ENCODE results near the gene AFF2. TPM values are rescaled to one million over a fixed set of nuclear protein-coding genes. Genes with fewer than 3 reads are reported as not detected.

Gene AFF2
- total and polyA plus RNA-seq, 11 donors: under 0.01 to 0.83 (median 0.07) TPM

DNA sequence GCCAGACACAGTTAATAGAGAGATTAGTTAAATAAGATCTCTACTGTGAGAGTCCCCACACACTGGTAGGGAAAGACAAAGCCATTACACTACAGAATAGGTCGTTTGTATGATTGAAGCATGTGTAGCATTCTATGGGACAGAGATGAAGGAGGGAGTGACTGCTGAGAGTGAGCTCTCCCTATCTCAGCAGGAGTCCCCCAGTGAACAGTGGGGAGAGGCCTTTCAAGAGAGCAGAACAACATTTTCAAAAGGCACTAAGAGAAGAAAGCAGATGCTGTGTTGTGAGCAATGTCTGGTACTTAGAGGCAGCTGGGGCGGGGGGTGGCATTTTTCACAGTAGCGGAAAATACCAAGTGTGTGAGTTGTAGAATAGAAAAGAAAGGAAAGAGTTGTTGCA is 413.6 kb downstream of the AFF2 start:
- Histone ChIP-seq H3K4me1 (no peaks in the 10 kb centered on the region), H3K36me3 (no peaks in the 10 kb centered on the region), H3K9me3 (peaks cover 0 to 6% (median 0%) of the 10 kb centered on the region in 12 donors), H3K27ac (no peak overlapping the region), H3K27me3 (no peaks in the 10 kb centered on the region), H3K4me3 (no peak overlapping the region)
- ATAC-seq (no peak), DNase-seq (no peak)
- no peak for TF ChIP-seq POLR2A (IDR thresholded peaks at IDR 0.05)
- TF ChIP-seq, protein P1, sequence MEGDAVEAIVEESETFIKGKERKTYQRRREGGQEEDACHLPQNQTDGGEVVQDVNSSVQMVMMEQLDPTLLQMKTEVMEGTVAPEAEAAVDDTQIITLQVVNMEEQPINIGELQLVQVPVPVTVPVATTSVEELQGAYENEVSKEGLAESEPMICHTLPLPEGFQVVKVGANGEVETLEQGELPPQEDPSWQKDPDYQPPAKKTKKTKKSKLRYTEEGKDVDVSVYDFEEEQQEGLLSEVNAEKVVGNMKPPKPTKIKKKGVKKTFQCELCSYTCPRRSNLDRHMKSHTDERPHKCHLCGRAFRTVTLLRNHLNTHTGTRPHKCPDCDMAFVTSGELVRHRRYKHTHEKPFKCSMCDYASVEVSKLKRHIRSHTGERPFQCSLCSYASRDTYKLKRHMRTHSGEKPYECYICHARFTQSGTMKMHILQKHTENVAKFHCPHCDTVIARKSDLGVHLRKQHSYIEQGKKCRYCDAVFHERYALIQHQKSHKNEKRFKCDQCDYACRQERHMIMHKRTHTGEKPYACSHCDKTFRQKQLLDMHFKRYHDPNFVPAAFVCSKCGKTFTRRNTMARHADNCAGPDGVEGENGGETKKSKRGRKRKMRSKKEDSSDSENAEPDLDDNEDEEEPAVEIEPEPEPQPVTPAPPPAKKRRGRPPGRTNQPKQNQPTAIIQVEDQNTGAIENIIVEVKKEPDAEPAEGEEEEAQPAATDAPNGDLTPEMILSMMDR (IDR thresholded peaks at IDR 0.05): no peak
- intact Hi-C loops (cut with DNase I): no loop called here
- 55 to 64% (median 61%) methylated on average over 3 of the region's 3 CpGs for WGBS, 4 donors

DNA sequence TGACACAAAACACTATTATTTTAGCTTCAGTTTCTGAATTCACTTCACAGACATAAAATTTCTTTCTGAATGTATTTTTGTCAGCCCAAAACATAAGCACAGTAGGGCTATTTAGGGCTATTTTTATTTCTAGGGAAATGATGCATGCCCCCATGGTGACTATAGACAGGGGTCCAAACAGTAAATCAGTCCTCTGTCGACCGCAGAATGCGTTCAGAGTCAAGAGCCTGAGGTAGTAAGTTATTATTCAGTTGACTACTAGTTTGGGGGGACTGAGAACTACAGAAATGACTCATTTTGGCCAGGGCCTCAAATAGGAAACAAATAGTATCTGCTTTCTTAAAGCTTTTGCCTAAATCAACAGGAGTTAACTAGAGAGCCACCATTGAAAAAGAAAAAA is 414.4 kb downstream of the AFF2 start:
- intact Hi-C loops (cut with DNase I): no loop called here
- no peaks in the 10 kb centered on the region for H3K27me3 ChIP-seq
- WGBS, 4 donors: 54 to 93% (median 80%) methylated on average over 3 of the region's 3 CpGs

DNA sequence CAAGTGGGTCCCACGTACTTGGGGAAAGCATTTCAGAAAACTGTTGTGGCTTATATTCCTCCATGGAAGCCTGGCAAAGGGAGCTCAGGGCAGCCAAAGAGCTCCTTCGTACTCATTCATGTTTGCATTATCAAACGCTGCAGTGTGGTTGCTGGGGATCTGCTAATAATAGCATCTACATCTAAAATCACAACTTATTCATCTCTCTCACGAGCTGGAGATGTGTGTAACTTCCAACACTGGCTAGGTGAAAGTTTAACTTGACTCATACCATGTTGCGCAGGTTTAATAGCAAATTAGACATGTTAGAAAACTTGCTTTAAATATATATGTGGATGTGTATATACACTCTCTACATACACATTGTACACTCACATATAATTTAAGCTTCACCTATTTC is 415.1 kb downstream of the AFF2 start:
- intact Hi-C loops (cut with DNase I): no loop called here
- Histone ChIP-seq H3K36me3 (no peaks in the 10 kb centered on the region), H3K4me3 (no peak overlapping the region), H3K9me3 (peaks cover 0 to 6% (median 0%) of the 10 kb centered on the region in 12 donors), H3K4me1 (no peaks in the 10 kb centered on the region), H3K27me3 (no peaks in the 10 kb centered on the region), H3K27ac (no peak overlapping the region)
- no peak for TF ChIP-seq POLR2A (IDR thresholded peaks at IDR 0.05)
- TF ChIP-seq, protein P1 (IDR thresholded peaks at IDR 0.05): no peak
- no peak for DNase-seq
- 53 to 61% (median 58%) methylated on average over 5 of the region's 5 CpGs for WGBS, 4 donors
- no peak for ATAC-seq

More for the DNA sequence above, 414.4 kb downstream of the AFF2 start:
- Histone ChIP-seq H3K4me3 (no peak overlapping the region), H3K27ac (no peak overlapping the region), H3K9me3 (peaks cover 0 to 6% (median 0%) of the 10 kb centered on the region in 12 donors), H3K36me3 (no peaks in the 10 kb centered on the region), H3K4me1 (no peaks in the 10 kb centered on the region)
- DNase-seq: no peak
- TF ChIP-seq, protein P1 (IDR thresholded peaks at IDR 0.05): no peak
- no peak for TF ChIP-seq POLR2A (IDR thresholded peaks at IDR 0.05)
- no peak for ATAC-seq

DNA sequence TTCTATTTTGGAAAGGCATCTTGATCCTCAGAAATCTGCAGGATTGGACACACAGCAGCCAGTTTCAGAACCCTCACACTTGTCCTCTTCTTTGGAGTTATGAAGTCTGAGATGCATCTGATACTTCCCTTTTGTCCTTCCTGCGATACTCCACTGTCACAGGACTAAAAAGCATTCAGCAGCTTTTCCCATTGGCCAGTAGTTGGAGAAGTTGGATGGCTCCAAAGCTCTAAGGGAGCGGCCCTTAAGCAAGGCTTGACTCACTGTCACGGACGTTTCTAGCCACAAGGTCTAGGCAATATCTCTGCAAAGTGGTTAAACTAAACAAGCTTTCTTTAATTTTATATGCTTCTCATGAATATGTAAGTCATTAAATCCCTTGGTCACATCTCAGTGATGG is 417.0 kb downstream of the AFF2 start:
- intact Hi-C loops (cut with DNase I): no loop called here
- no peak for TF ChIP-seq POLR2A (IDR thresholded peaks at IDR 0.05)
- no peak overlapping the region for H3K27ac ChIP-seq
- ATAC-seq (no peak), DNase-seq (no peak)
- 84 to 93% (median 87%) methylated on average over 4 of the region's 4 CpGs for WGBS, 4 donors
- H3K27me3 ChIP-seq: no peaks in the 10 kb centered on the region
- no peaks in the 10 kb centered on the region for H3K4me1 ChIP-seq
- no peaks in the 10 kb centered on the region for H3K9me3 ChIP-seq
- H3K36me3 ChIP-seq: no peaks in the 10 kb centered on the region
- H3K4me3 ChIP-seq: no peak overlapping the region

DNA sequence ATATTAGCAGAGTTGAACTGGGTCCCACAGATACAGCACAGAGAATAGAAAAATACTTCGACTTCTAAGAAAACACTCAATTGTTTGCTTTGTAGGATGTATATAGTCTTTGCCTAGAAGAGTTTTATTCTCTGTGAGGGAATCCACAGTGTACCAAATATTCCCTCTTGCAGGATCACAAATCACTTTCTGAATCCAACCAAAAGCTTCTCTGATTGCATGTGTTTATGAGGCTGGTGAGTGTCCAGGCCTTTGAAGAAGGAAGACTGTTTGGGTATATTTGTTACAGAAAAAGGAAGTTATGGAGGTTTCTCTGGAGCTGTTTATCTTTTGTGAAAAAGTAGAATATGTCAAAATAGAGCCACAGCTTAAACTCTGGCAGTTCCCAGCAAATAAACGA is 423.2 kb downstream of the AFF2 start:
- intact Hi-C loops (cut with DNase I): no loop called here
- no peaks in the 10 kb centered on the region for H3K36me3 ChIP-seq
- H3K9me3 ChIP-seq: no peaks in the 10 kb centered on the region
- DNase-seq (no peak), ATAC-seq (no peak)
- no peak overlapping the region for H3K4me3 ChIP-seq
- no peak for TF ChIP-seq POLR2A (IDR thresholded peaks at IDR 0.05)
- TF ChIP-seq, protein P1 (IDR thresholded peaks at IDR 0.05): no peak
- no peak overlapping the region for H3K27ac ChIP-seq
- no peaks in the 10 kb centered on the region for H3K4me1 ChIP-seq
- WGBS, 4 donors: 61 to 71% (median 66%) methylated on average over 2 of the region's 2 CpGs
- no peaks in the 10 kb centered on the region for H3K27me3 ChIP-seq
